Sigmoid colon (tissue), 4 donors: Measurements from ENCODE around the gene IMPA2.

Experiments
- EP300 ChIP-seq, 4 donors: sonication (generic); formaldehyde crosslinking; IDR thresholded peaks; one replicate each; pipeline ENCODE4 v1.6.1; 2017; ENCODE audit warnings: antibody characterized with exemption in 4 of 4
- POLR2A ChIP-seq, 2 donors: fragments of 450-650 bp; IDR thresholded peaks; one replicate each; pipeline ENCODE4 v1.6.1; 2016; ENCODE audit warnings: antibody characterized with exemption in 2 of 2, mild to moderate bottlenecking in 2 of 2, moderate library complexity in 2 of 2
- POLR2AphosphoS5 ChIP-seq, 4 donors: sonication (generic); formaldehyde crosslinking; IDR thresholded peaks; one replicate each; pipeline ENCODE4 v1.6.1; 2017; ENCODE audit warnings: antibody characterized with exemption in 4 of 4
- TF ChIP-seq, protein P1 (sequence below), 4 experiments: fragments of 450-650 bp in 3 of 4; fragments of 200-600 bp in 1 of 4; IDR thresholded peaks; one replicate each; pipeline ENCODE4 v1.5.1; 2016 to 2019; ENCODE audit warnings: antibody characterized with exemption in 4 of 4, mild to moderate bottlenecking in 3 of 4, moderate library complexity in 2 of 4

DNA sequence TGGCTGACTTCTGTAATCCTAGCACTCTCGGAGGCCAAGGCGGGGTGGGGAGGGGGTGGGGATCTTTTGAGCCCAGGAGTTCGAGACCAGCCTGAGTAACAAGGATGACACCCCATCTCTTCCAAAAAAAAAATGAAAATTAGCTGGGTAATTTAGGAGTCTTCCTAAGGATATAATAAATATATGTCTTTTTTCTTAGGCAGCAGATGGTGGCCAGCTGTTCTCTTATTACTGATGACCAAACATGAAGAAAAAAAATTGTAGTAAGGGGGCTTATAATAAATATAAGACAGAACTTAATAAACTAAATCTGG is 4.2 kb upstream of the IMPA2 start:
- no peak for TF ChIP-seq POLR2A (IDR thresholded peaks at IDR 0.05)
- TF ChIP-seq POLR2AphosphoS5 (IDR thresholded peaks at IDR 0.05), result no peak
- TF ChIP-seq EP300 (IDR thresholded peaks at IDR 0.05), result no peak
- TF ChIP-seq, protein P1, sequence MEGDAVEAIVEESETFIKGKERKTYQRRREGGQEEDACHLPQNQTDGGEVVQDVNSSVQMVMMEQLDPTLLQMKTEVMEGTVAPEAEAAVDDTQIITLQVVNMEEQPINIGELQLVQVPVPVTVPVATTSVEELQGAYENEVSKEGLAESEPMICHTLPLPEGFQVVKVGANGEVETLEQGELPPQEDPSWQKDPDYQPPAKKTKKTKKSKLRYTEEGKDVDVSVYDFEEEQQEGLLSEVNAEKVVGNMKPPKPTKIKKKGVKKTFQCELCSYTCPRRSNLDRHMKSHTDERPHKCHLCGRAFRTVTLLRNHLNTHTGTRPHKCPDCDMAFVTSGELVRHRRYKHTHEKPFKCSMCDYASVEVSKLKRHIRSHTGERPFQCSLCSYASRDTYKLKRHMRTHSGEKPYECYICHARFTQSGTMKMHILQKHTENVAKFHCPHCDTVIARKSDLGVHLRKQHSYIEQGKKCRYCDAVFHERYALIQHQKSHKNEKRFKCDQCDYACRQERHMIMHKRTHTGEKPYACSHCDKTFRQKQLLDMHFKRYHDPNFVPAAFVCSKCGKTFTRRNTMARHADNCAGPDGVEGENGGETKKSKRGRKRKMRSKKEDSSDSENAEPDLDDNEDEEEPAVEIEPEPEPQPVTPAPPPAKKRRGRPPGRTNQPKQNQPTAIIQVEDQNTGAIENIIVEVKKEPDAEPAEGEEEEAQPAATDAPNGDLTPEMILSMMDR (IDR thresholded peaks at IDR 0.05), result no peak
